ENCODE results near the gene SHC1. TPM values are rescaled to one million over a fixed set of nuclear protein-coding genes. Genes with fewer than 3 reads are reported as not detected.

Gene SHC1
- total and polyA plus RNA-seq, 4 experiments from 2014 or later, result 36.4 to 81.7 (median 61.4) TPM

- Histone ChIP-seq H3K36me3 (ENCODE audit: insufficient read depth, low read length) (peaks cover 30% of the 10 kb centered on the region), H3K4me3 (ENCODE audit: low read length in 2 of 2) (no peak overlapping the region), H3K9me3 (ENCODE audit: control insufficient read depth in 1 of 2, low read length in 2 of 2) (no peaks in the 10 kb centered on the region), H3K4me1 (ENCODE audit: insufficient read depth, low read length) (peaks cover 42% of the 10 kb centered on the region), H3K27ac (ENCODE audit: low read depth, low read length) (peak overlapping the region; percentile 11), H3K27me3 (ENCODE audit: insufficient read depth, low read length) (no peaks in the 10 kb centered on the region)
- Mint-ChIP-seq H3K4me3 (peak overlapping the region; percentile 15 to 58 (median 44)), H3K36me3 (peaks cover 15 to 36% of the 10 kb centered on the region in 2 donors), H3K27me3 (no peaks in the 10 kb centered on the region), H3K9me3 (no peaks in the 10 kb centered on the region), H3K4me1 (peaks cover 22 to 35% (median 27%) of the 10 kb centered on the region in 4 donors), H3K27ac (peak overlapping the region in 6 of 7 donors; percentile 84 to 87 (median 86))
- ChIA-PET CTCF (ENCODE audit: partially characterized antibody) (interaction anchor here (0.9 to 16.3 kb wide), 7 partner anchors 10 to 120 kb away, joined by 3 to 226 read pairs (median 17); partner anchors contain the start of genes FLAD1, LENEP and PYGO2), POLR2A (ENCODE audit: partially characterized antibody) (interaction anchor here (0.7 to 41.7 kb wide), 8 partner anchors 9 to 80 kb away, joined by 3 to 1543 read pairs (median 48); partner anchors contain the start of genes ADAM15, FLAD1, LENEP and PBXIP1)
- intact Hi-C loops (cut with micrococcal nuclease), result no loop called here
- no peak for DNase-seq
Observed at GRCh38 chr1:154971341-154971998, 923 bp upstream of the SHC1 start.

- POLR2A ChIA-PET (ENCODE audit: partially characterized antibody), result interaction anchor here (1.9 to 41.7 kb wide), 5 partner anchors 8 to 36 kb away, joined by 10 to 1543 read pairs (median 126); partner anchors contain the start of genes FLAD1, LENEP, PBXIP1 and PMVK
Observed at GRCh38 chr1:154969860-154970452, 591 bp downstream of the SHC1 start.

GRCh38 chr1:154969246-154969645, 1.3 kb downstream of the SHC1 start:
- H3K27me3 ChIP-seq (ENCODE audit: insufficient read depth, low read length), result no peaks in the 10 kb centered on the region
- intact Hi-C loops (cut with micrococcal nuclease), result no loop called here
- H3K4me1 ChIP-seq (ENCODE audit: insufficient read depth, low read length), result peaks cover 36% of the 10 kb centered on the region
- Mint-ChIP-seq H3K27me3 (no peaks in the 10 kb centered on the region), H3K27ac (peak overlapping the region in 6 of 7 donors; percentile 57 to 83 (median 78)), H3K4me1 (peaks cover 22 to 35% (median 26%) of the 10 kb centered on the region in 4 donors), H3K4me3 (no peak overlapping the region), H3K36me3 (peaks cover 22 to 52% of the 10 kb centered on the region in 2 donors), H3K9me3 (no peaks in the 10 kb centered on the region)
- no peaks in the 10 kb centered on the region for H3K9me3 ChIP-seq (ENCODE audit: control insufficient read depth in 1 of 2, low read length in 2 of 2)
- CTCF ChIA-PET (ENCODE audit: partially characterized antibody), result interaction anchor here (1.4 to 16.3 kb wide), 3 partner anchors 8 to 48 kb away, joined by 3 to 226 read pairs (median 40); partner anchors contain the start of genes PMVK and PYGO2
- POLR2A ChIA-PET (ENCODE audit: partially characterized antibody), result interaction anchor here (9.7 to 41.7 kb wide), 3 partner anchors 7 to 37 kb away, joined by 126 to 1543 read pairs (median 219); partner anchors contain the start of genes LENEP, PBXIP1, PYGO2 and ZBTB7B
- no peak overlapping the region for H3K4me3 ChIP-seq (ENCODE audit: low read length in 2 of 2)
- H3K27ac ChIP-seq (ENCODE audit: low read depth, low read length), result peak overlapping the region; percentile 23
- H3K36me3 ChIP-seq (ENCODE audit: insufficient read depth, low read length), result peaks cover 43% of the 10 kb centered on the region
- peak in 1 of 5 donors; percentile 1 for DNase-seq

More at GRCh38 chr1:154969860-154970452, 591 bp downstream of the SHC1 start:
- Histone ChIP-seq H3K9me3 (ENCODE audit: control insufficient read depth in 1 of 2, low read length in 2 of 2) (no peaks in the 10 kb centered on the region), H3K4me3 (ENCODE audit: low read length in 2 of 2) (no peak overlapping the region), H3K4me1 (ENCODE audit: insufficient read depth, low read length) (peaks cover 36% of the 10 kb centered on the region), H3K27me3 (ENCODE audit: insufficient read depth, low read length) (no peaks in the 10 kb centered on the region), H3K27ac (ENCODE audit: low read depth, low read length) (peak overlapping the region; percentile 11), H3K36me3 (ENCODE audit: insufficient read depth, low read length) (peaks cover 43% of the 10 kb centered on the region)
- H3K4me1 Mint-ChIP-seq, result peaks cover 22 to 35% (median 26%) of the 10 kb centered on the region in 4 donors
- no peak overlapping the region for H3K4me3 Mint-ChIP-seq
- no peaks in the 10 kb centered on the region for H3K27me3 Mint-ChIP-seq
- H3K36me3 Mint-ChIP-seq, result peaks cover 19 to 47% of the 10 kb centered on the region in 2 donors
- intact Hi-C loops (cut with micrococcal nuclease), result no loop called here
- peak overlapping the region in 5 of 7 donors; percentile 57 to 83 (median 79) for H3K27ac Mint-ChIP-seq
- no peaks in the 10 kb centered on the region for H3K9me3 Mint-ChIP-seq
- peak in 1 of 5 donors; percentile 39 for DNase-seq
- CTCF ChIA-PET (ENCODE audit: partially characterized antibody), result interaction anchor here (1.2 to 16.3 kb wide), 6 partner anchors 9 to 121 kb away, joined by 3 to 226 read pairs (median 5); partner anchors contain the start of genes PMVK and PYGO2

- Histone ChIP-seq H3K36me3 (ENCODE audit: insufficient read depth, low read length) (peaks cover 46% of the 10 kb centered on the region), H3K27ac (ENCODE audit: low read depth, low read length) (peak overlapping the region; percentile 23), H3K27me3 (ENCODE audit: insufficient read depth, low read length) (no peaks in the 10 kb centered on the region), H3K4me1 (ENCODE audit: insufficient read depth, low read length) (peaks cover 35% of the 10 kb centered on the region), H3K9me3 (ENCODE audit: control insufficient read depth in 1 of 2, low read length in 2 of 2) (no peaks in the 10 kb centered on the region), H3K4me3 (ENCODE audit: low read length in 2 of 2) (no peak overlapping the region)
- peaks cover 25 to 56% of the 10 kb centered on the region in 2 donors for H3K36me3 Mint-ChIP-seq
- ChIA-PET POLR2A (ENCODE audit: partially characterized antibody) (interaction anchor here (9.7 to 41.7 kb wide), 3 partner anchors 7 to 38 kb away, joined by 126 to 1543 read pairs (median 219); partner anchors contain the start of genes LENEP, PBXIP1, PYGO2 and ZBTB7B), CTCF (ENCODE audit: partially characterized antibody) (interaction anchor here (1.4 kb wide), 1 partner anchor 32 kb away, joined by 3 read pairs; the partner anchor contains the start of gene PMVK)
- peak in 1 of 5 donors; percentile 33 for DNase-seq
- no peaks in the 10 kb centered on the region for H3K27me3 Mint-ChIP-seq
- H3K4me1 Mint-ChIP-seq, result peaks cover 25 to 39% (median 29%) of the 10 kb centered on the region in 4 donors
- H3K27ac Mint-ChIP-seq, result peak overlapping the region in 5 of 7 donors; percentile 15 to 83 (median 61)
- intact Hi-C loops (cut with micrococcal nuclease), result no loop called here
- H3K4me3 Mint-ChIP-seq, result no peak overlapping the region
- no peaks in the 10 kb centered on the region for H3K9me3 Mint-ChIP-seq
Observed at GRCh38 chr1:154968731-154969130, 1.8 kb downstream of the SHC1 start.

GRCh38 chr1:154967331-154967950, 3.1 kb downstream of the SHC1 start:
- intact Hi-C loops (cut with micrococcal nuclease), result no loop called here
- H3K4me1 Mint-ChIP-seq, result peaks cover 24 to 45% (median 30%) of the 10 kb centered on the region in 4 donors
- H3K4me3 Mint-ChIP-seq, result no peak overlapping the region
- H3K4me1 ChIP-seq (ENCODE audit: insufficient read depth, low read length), result peaks cover 33% of the 10 kb centered on the region
- no peak overlapping the region for H3K27ac ChIP-seq (ENCODE audit: low read depth, low read length)
- CTCF ChIA-PET (ENCODE audit: partially characterized antibody), result interaction anchor here (1.2 to 4.8 kb wide), 3 partner anchors 32 to 49 kb away, joined by 4 to 28 read pairs (median 5); no protein-coding TSS in a partner anchor
- no peaks in the 10 kb centered on the region for H3K27me3 ChIP-seq (ENCODE audit: insufficient read depth, low read length)
- POLR2A ChIA-PET (ENCODE audit: partially characterized antibody), result interaction anchor here (1.0 to 41.7 kb wide), 3 partner anchors 13 to 39 kb away, joined by 3 to 1543 read pairs (median 52); partner anchors contain the start of genes FLAD1, LENEP, PBXIP1 and ZBTB7B
- H3K36me3 Mint-ChIP-seq, result peaks cover 28 to 60% of the 10 kb centered on the region in 2 donors
- no peaks in the 10 kb centered on the region for H3K9me3 Mint-ChIP-seq
- peak in 1 of 5 donors; percentile 1 for DNase-seq
- H3K27me3 Mint-ChIP-seq, result no peaks in the 10 kb centered on the region
- H3K36me3 ChIP-seq (ENCODE audit: insufficient read depth, low read length), result peaks cover 54% of the 10 kb centered on the region
- peak overlapping the region in 6 of 7 donors; percentile 22 to 87 (median 64) for H3K27ac Mint-ChIP-seq
- no peak overlapping the region for H3K4me3 ChIP-seq (ENCODE audit: low read length in 2 of 2)
- H3K9me3 ChIP-seq (ENCODE audit: control insufficient read depth in 1 of 2, low read length in 2 of 2), result no peaks in the 10 kb centered on the region

- H3K9me3 Mint-ChIP-seq, result no peaks in the 10 kb centered on the region
- peaks cover 54% of the 10 kb centered on the region for H3K36me3 ChIP-seq (ENCODE audit: insufficient read depth, low read length)
- peaks cover 17 to 37% (median 25%) of the 10 kb centered on the region in 4 donors for H3K4me1 Mint-ChIP-seq
- H3K27me3 Mint-ChIP-seq, result no peaks in the 10 kb centered on the region
- peak overlapping the region in 2 of 7 donors; percentile 42 to 65 for H3K27ac Mint-ChIP-seq
- H3K9me3 ChIP-seq (ENCODE audit: control insufficient read depth in 1 of 2, low read length in 2 of 2), result no peaks in the 10 kb centered on the region
- ChIA-PET CTCF (ENCODE audit: partially characterized antibody) (interaction anchor here (0.6 to 4.8 kb wide), 9 partner anchors 21 to 1334 kb away, joined by 3 to 28 read pairs (median 4); partner anchors contain the start of gene ADAM15), POLR2A (ENCODE audit: partially characterized antibody) (interaction anchor here (1.0 to 41.7 kb wide), 5 partner anchors 8 to 40 kb away, joined by 3 to 1543 read pairs (median 5); partner anchors contain the start of genes CKS1B, FLAD1, LENEP and PBXIP1)
- peaks cover 23 to 60% of the 10 kb centered on the region in 2 donors for H3K36me3 Mint-ChIP-seq
- H3K4me3 Mint-ChIP-seq, result no peak overlapping the region
- H3K27ac ChIP-seq (ENCODE audit: low read depth, low read length), result no peak overlapping the region
- DNase-seq, result peak in 1 of 5 donors; percentile 3
- intact Hi-C loops (cut with micrococcal nuclease), result no loop called here
- H3K27me3 ChIP-seq (ENCODE audit: insufficient read depth, low read length), result no peaks in the 10 kb centered on the region
- H3K4me3 ChIP-seq (ENCODE audit: low read length in 2 of 2), result no peak overlapping the region
- H3K4me1 ChIP-seq (ENCODE audit: insufficient read depth, low read length), result peaks cover 23% of the 10 kb centered on the region
Observed at GRCh38 chr1:154966111-154966510, 4.4 kb downstream of the SHC1 start.
